SK-N-SH treated with all-trans-retinoic acid at 6 μM for 48 hours (cell line): ENCODE results near the gene ZC3H11A.

Experiments
- ZFP3 ChIP-seq: fragments of 250-450 bp; sonication (Bioruptor Pico); IDR thresholded peaks from 2 replicates; pipeline ENCODE4 v1.5.0; 2020; ENCODE audit warnings: mild to moderate bottlenecking, moderate library complexity
- TF ChIP-seq, protein P1 (sequence below): fragments of 250-450 bp; sonication (Bioruptor Pico); IDR thresholded peaks from 2 replicates; pipeline ENCODE4 v1.5.1; 2020; ENCODE audit warnings: low read depth, mild to moderate bottlenecking, moderate library complexity

DNA sequence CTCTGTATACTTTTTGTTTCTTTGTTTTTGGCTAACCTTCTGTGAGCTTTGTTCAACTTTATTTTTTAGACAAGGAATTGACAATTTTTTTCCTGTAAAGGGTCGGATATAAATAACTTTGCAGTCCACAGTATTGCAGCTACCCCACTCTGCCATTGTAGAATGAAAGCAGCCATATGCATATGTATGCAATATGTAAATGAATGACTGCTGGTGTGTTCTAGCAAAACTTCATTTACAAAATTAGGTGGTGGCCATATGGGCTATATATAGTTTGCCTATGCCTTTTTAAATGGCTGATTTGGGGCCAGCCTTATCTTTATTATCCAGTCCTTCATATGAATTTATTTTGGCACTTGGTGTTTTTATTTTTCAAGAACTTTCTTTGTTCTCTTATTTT is 48.0 kb downstream of the ZC3H11A start:
- TF ChIP-seq, protein P1, sequence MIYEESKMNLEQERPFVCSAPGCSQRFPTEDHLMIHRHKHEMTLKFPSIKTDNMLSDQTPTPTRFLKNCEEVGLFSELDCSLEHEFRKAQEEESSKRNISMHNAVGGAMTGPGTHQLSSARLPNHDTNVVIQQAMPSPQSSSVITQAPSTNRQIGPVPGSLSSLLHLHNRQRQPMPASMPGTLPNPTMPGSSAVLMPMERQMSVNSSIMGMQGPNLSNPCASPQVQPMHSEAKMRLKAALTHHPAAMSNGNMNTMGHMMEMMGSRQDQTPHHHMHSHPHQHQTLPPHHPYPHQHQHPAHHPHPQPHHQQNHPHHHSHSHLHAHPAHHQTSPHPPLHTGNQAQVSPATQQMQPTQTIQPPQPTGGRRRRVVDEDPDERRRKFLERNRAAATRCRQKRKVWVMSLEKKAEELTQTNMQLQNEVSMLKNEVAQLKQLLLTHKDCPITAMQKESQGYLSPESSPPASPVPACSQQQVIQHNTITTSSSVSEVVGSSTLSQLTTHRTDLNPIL (CRISPR knock-in tag), result no peak
- no peak for TF ChIP-seq ZFP3 (CRISPR knock-in tag)
